A673 (cell line): ENCODE results near the gene BEAN1.

ENCODE experiments used
- EZH2 ChIP-seq: fragments of 200-600 bp; sonication (generic); IDR thresholded peaks from 2 replicates; pipeline ENCODE4 v1.6.1; 2017; ENCODE audit warnings: borderline replicate concordance, low read depth, mild to moderate bottlenecking, mixed read lengths, antibody characterized with exemption, low read length; ENCODE audit not compliant: poor library complexity, severe bottlenecking
- TF ChIP-seq, protein P1 (sequence below): fragments of 300-800, 200-600 bp; sonication (generic); conservative IDR thresholded peaks from 2 replicates; pipeline ENCODE4 v1.5.1; 2017; ENCODE audit warnings: low read depth, mild to moderate bottlenecking, antibody characterized with exemption, low read length, moderate library complexity, mixed read lengths

- TF ChIP-seq, protein P1, sequence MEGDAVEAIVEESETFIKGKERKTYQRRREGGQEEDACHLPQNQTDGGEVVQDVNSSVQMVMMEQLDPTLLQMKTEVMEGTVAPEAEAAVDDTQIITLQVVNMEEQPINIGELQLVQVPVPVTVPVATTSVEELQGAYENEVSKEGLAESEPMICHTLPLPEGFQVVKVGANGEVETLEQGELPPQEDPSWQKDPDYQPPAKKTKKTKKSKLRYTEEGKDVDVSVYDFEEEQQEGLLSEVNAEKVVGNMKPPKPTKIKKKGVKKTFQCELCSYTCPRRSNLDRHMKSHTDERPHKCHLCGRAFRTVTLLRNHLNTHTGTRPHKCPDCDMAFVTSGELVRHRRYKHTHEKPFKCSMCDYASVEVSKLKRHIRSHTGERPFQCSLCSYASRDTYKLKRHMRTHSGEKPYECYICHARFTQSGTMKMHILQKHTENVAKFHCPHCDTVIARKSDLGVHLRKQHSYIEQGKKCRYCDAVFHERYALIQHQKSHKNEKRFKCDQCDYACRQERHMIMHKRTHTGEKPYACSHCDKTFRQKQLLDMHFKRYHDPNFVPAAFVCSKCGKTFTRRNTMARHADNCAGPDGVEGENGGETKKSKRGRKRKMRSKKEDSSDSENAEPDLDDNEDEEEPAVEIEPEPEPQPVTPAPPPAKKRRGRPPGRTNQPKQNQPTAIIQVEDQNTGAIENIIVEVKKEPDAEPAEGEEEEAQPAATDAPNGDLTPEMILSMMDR, result no peak
- TF ChIP-seq EZH2, result no peak
Measured at GRCh38 chr16:66486199-66486772, 59.2 kb downstream of the BEAN1 start.
